WTC11 (cell line): ENCODE results near the gene MORN2.

Experiments
- AFF4 ChIP-seq: sonication (generic); formaldehyde crosslinking; IDR thresholded peaks from 2 replicates; pipeline ENCODE4 v1.8.1; 2023; ENCODE audit warnings: mild to moderate bottlenecking, missing genetic modification reagents, borderline replicate concordance
- CTCF ChIP-seq: fragments of 200-600 bp; IDR thresholded peaks from 2 replicates; pipeline ENCODE4 v1.8.0; 2022; ENCODE audit warnings: antibody characterized with exemption
- KAT7 ChIP-seq: sonication (generic); formaldehyde crosslinking; IDR thresholded peaks from 2 replicates; pipeline ENCODE4 v1.8.1; 2023; ENCODE audit warnings: missing genetic modification reagents, mild to moderate bottlenecking, borderline replicate concordance
- MAX ChIP-seq: sonication (generic); formaldehyde crosslinking; IDR thresholded peaks from 2 replicates; pipeline ENCODE4 v1.8.0; 2022; ENCODE audit warnings: mild to moderate bottlenecking, missing genetic modification reagents
- MLX ChIP-seq: sonication (generic); formaldehyde crosslinking; IDR thresholded peaks from 2 replicates; pipeline ENCODE4 v1.8.1; 2023; ENCODE audit warnings: mild to moderate bottlenecking, missing genetic modification reagents, moderate library complexity
- PRDM15 ChIP-seq: sonication (generic); formaldehyde crosslinking; IDR thresholded peaks from 2 replicates; pipeline ENCODE4 v1.8.0; 2022; ENCODE audit warnings: missing genetic modification reagents
- SP1 ChIP-seq: sonication (generic); formaldehyde crosslinking; conservative IDR thresholded peaks from 2 replicates; pipeline ENCODE4 v1.8.1; 2022; ENCODE audit warnings: missing genetic modification reagents
- ZNF121 ChIP-seq: sonication (generic); formaldehyde crosslinking; IDR thresholded peaks from 2 replicates; pipeline ENCODE4 v1.8.0; 2023; ENCODE audit warnings: missing genetic modification reagents
- TF ChIP-seq, protein P1 (sequence below): sonication (generic); formaldehyde crosslinking; conservative IDR thresholded peaks from 2 replicates; pipeline ENCODE4 v1.8.1; 2022; ENCODE audit warnings: mild to moderate bottlenecking, missing genetic modification reagents
- TF ChIP-seq, protein P2 (sequence below): sonication (generic); formaldehyde crosslinking; IDR thresholded peaks from 2 replicates; pipeline ENCODE4 v1.8.0; 2022; ENCODE audit warnings: mild to moderate bottlenecking, missing genetic modification reagents

GRCh38 chr2:38875227-38875575, 575 bp upstream of the MORN2 start:
- TF ChIP-seq, protein P1, sequence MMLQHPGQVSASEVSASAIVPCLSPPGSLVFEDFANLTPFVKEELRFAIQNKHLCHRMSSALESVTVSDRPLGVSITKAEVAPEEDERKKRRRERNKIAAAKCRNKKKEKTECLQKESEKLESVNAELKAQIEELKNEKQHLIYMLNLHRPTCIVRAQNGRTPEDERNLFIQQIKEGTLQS (CRISPR knock-in tag): no peak
- TF ChIP-seq CTCF (no peak), SP1 (CRISPR knock-in tag) (no peak), MLX (CRISPR knock-in tag) (no peak), ZNF121 (CRISPR knock-in tag) (no peak), AFF4 (CRISPR knock-in tag) (no peak), PRDM15 (CRISPR knock-in tag) (no peak), MAX (CRISPR knock-in tag) (no peak), KAT7 (CRISPR knock-in tag) (no peak)
- TF ChIP-seq, protein P2, sequence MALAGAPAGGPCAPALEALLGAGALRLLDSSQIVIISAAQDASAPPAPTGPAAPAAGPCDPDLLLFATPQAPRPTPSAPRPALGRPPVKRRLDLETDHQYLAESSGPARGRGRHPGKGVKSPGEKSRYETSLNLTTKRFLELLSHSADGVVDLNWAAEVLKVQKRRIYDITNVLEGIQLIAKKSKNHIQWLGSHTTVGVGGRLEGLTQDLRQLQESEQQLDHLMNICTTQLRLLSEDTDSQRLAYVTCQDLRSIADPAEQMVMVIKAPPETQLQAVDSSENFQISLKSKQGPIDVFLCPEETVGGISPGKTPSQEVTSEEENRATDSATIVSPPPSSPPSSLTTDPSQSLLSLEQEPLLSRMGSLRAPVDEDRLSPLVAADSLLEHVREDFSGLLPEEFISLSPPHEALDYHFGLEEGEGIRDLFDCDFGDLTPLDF: no peak
